Measurements from ENCODE around the gene RELL1.

DNA sequence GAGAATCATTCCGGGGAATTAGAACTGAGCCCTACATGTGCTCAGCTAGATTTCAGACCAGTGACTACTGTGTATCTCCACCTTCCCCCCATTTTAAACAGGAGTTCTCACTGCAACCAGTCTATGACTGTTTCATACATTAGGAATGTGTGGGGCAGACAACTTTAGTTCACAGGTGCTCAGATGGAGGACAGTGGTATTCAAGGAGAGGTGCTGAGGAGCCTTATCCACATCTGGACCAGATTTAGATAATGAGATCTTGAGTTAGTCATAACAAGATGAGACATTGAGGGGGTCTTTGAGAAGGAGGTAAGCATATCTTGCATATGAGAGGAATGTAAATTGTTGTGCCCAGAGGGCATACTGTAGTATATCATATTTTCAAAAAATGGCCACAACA, 32.8 kb upstream of the RELL1 start:
- TF ChIP-seq TAF1 (IDR thresholded peaks at IDR 0.05; ENCODE audit: borderline replicate concordance, low read depth, low read length) (no peak), POLR2A (IDR thresholded peaks at IDR 0.05; ENCODE audit: low read depth, low read length) (no peak), POLR2AphosphoS5 (IDR thresholded peaks at IDR 0.05; ENCODE audit: low read depth, low read length) (no peak)

All from GM12892 (cell line).